ENCODE data around the gene DIRAS1. TPM values are rescaled to one million over a fixed set of nuclear protein-coding genes. Genes with fewer than 3 reads are reported as not detected.
"Not testable (repeated sequence)": the region's sequence is repeated elsewhere in the genome, so short reads cannot be mapped to it uniquely, and the experiment has no call there.

Gene DIRAS1
- total and polyA plus RNA-seq, 4 donors = 0.13 to 3.5 (median 1.7) TPM; not detected in 1

DNA sequence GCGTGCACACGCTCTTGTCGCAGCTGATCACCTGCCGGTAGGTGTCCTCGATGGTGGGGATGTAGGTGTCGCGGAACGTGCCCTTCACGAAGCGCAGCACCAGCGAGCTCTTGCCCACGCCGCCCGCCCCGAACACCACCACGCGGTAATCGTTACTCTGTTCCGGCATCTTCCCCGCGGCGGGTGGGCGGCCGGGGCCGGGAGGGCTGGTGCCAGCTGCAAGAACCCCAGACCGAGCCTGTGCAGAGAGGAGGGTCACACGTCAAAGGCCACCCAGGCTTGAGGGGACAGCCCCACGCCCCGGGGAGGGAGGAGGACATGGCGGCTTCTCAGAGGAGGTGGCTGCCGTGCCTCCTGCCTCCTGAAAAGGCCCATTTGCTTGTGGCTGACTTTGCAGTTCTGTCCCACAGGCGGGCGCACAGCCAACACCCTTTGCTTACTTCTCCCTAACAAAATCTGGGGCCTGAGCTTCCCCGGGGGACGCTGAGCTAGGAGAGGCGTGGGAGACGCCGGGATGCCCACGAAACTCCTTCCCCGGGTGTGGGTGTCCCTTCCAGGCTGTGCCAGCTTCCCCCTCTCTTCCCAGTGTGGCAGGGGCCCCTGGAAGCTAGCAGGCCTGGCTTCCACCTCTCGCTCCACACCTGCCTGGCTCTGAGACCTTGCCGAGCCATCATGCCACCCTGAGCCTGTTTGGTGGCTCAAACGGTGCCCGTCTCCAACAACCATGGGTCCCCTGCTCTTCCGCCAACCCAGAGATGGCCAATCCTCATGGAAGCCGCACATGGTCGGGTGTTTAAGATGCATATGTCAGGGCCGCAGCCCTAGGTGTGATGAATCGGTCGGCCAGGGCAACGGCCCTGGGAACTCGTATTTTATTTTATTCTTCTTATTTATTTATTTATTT, 3.3 kb downstream of the DIRAS1 start:
- 86 to 88% methylated on average over 50 to 52 of the region's 52 CpGs for WGBS, 2 donors
- H3K36me3 ChIP-seq (ENCODE audit: control insufficient read depth in 1 of 2, insufficient read depth in 2 of 2, low read length in 1 of 2) = no peaks in the 10 kb centered on the region
- H3K4me1 ChIP-seq (ENCODE audit: control insufficient read depth in 1 of 2, insufficient read depth in 2 of 2, low read length in 2 of 2) = no peaks in the 10 kb centered on the region
- H3K4me3 ChIP-seq (ENCODE audit: low read length in 2 of 2) = no peak overlapping the region
- no peak overlapping the region for H3K27ac ChIP-seq (ENCODE audit: low read depth in 1 of 2, low read length in 2 of 2)
- intact Hi-C loops (cut with DNase I) = no loop called here
- H3K9me3 ChIP-seq (ENCODE audit: control insufficient read depth, low read length) = peaks cover 5% of the 10 kb centered on the region
- peaks cover 0 to 4% of the 10 kb centered on the region in 2 donors for H3K27me3 ChIP-seq (ENCODE audit: control insufficient read depth in 1 of 2, insufficient read depth in 2 of 2, low read length in 1 of 2)
- no peak for DNase-seq
- ATAC-seq (ENCODE audit: low FRiP score) = no peak

DNA sequence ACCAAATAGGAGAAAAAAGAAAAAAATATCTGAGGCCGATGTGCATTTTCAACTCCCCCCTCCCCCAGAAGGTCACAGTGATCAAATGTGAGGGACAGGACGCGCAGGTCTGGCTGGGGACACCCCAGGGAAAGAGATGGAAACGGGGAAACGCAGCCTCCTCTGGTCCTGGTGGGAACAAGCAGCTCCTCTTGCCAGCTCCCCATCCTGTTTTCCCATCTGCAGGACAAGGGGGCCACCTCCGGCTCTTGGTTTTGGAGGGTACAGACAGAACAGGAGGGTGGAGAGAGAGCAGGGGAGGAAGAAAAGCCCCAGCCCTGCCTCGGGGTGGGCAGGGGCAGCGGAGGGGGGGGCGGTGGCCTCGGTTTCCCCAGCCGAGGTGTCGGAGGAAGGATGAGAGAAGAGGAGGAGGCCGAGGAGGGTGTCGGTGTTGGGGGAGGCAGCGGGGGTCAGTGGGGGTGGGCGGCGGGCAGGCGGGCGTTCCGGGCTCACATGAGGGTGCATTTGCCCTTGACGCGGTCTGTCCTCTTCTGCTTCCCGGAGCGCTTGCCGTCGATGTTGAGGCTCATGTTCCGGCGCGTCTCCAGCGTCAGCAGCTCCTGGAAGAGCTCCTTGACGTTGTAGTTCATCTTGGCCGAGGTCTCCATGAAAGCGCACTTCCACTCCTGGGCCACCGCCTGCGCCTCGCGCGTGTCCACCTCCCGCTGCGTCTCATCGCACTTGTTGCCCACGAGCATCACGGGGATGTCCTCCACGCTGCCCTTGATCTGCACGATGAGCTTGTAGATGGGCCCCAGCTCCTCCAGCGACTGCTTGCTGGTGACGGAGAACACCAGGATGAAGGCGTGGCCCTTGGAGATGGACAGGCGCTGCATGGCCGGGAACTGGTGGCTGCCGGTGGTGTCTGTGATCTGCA, 4.2 kb downstream of the DIRAS1 start:
- Histone ChIP-seq H3K4me3 (ENCODE audit: low read length in 2 of 2) (no peak overlapping the region), H3K27me3 (ENCODE audit: control insufficient read depth in 1 of 2, insufficient read depth in 2 of 2, low read length in 1 of 2) (peaks cover 0 to 4% of the 10 kb centered on the region in 2 donors), H3K36me3 (ENCODE audit: control insufficient read depth in 1 of 2, insufficient read depth in 2 of 2, low read length in 1 of 2) (no peaks in the 10 kb centered on the region), H3K4me1 (ENCODE audit: control insufficient read depth in 1 of 2, insufficient read depth in 2 of 2, low read length in 2 of 2) (no peaks in the 10 kb centered on the region), H3K9me3 (ENCODE audit: control insufficient read depth, low read length) (peaks cover 5% of the 10 kb centered on the region), H3K27ac (ENCODE audit: low read depth in 1 of 2, low read length in 2 of 2) (no peak overlapping the region)
- no peak for ATAC-seq (ENCODE audit: low FRiP score)
- intact Hi-C loops (cut with DNase I) = no loop called here
- no peak for DNase-seq
- WGBS, 2 donors = 85 to 92% methylated on average over 38 to 51 of the region's 51 CpGs

DNA sequence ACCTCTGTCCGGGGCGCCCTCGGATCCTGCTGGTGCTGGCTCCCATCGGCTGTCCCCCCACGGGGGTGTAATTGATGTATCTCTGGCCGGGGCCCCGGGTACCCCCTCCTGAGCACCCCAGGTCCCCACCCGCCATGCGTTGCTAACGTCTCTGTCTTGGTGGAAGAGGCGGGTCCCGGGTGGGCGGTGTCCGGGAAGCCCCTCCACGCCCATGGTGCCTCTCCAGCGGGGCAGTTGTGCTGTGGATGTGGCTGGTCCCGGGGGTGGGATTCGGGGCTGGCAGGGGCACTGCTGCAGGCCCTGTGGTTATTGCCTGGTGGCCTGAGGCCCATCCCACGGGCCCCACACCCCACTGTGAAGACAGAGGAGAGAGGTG, 4.9 kb downstream of the DIRAS1 start:
- ATAC-seq (ENCODE audit: low FRiP score) (no peak), DNase-seq (no peak)
- WGBS, 2 donors = 91 to 92% methylated on average over 14 to 19 of the region's 19 CpGs
- Histone ChIP-seq H3K27ac (ENCODE audit: low read depth in 1 of 2, low read length in 2 of 2) (no peak overlapping the region), H3K4me1 (ENCODE audit: control insufficient read depth in 1 of 2, insufficient read depth in 2 of 2, low read length in 2 of 2) (no peaks in the 10 kb centered on the region), H3K9me3 (ENCODE audit: control insufficient read depth, low read length) (peaks cover 5% of the 10 kb centered on the region), H3K36me3 (ENCODE audit: control insufficient read depth in 1 of 2, insufficient read depth in 2 of 2, low read length in 1 of 2) (no peaks in the 10 kb centered on the region), H3K4me3 (ENCODE audit: low read length in 2 of 2) (no peak overlapping the region), H3K27me3 (ENCODE audit: control insufficient read depth in 1 of 2, insufficient read depth in 2 of 2, low read length in 1 of 2) (peaks cover 0 to 4% of the 10 kb centered on the region in 2 donors)
- intact Hi-C loops (cut with DNase I) = no loop called here

DNA sequence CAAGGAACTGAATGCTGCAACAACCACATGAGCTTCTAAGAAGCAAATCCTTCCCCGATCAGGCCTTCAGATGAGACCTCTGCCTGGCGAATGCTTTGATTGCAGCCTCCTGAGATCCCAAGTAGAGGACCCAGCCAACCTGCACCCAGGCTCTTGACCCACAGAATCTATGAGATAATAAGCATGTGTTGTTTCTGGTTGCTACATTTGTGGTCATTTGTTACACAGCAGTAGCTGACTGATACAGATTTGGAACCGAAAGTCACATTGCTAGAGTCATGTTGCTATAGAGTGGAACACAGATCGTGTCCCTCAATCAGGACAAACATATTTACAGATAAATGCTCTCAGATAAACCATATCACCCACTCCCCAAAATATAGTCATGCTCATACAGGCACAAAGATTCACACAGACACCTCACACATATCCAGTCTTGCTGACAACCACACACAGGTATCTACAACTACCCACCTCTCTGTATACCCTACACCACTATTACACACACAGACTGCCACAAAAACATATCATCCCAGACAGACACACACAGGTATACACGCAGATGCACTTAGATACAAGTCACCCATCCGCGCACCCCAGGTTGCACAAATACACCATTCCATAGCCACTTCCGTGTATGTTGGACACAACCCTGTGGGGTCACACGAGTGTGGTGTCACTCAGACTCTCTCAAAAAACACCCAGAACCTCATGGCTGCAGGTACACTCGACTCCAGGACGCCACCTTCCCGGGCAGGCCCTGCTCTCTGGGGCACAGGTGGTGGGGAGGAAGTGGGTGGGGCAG, 5.5 kb downstream of the DIRAS1 start:
- ATAC-seq (ENCODE audit: low FRiP score) (no peak), DNase-seq (no peak)
- intact Hi-C loops (cut with DNase I) = no loop called here
- peaks cover 0 to 4% of the 10 kb centered on the region in 2 donors for H3K27me3 ChIP-seq (ENCODE audit: control insufficient read depth in 1 of 2, insufficient read depth in 2 of 2, low read length in 1 of 2)
- no peak overlapping the region for H3K4me3 ChIP-seq (ENCODE audit: low read length in 2 of 2)
- H3K27ac ChIP-seq (ENCODE audit: low read depth in 1 of 2, low read length in 2 of 2) = no peak overlapping the region
- H3K36me3 ChIP-seq (ENCODE audit: control insufficient read depth in 1 of 2, insufficient read depth in 2 of 2, low read length in 1 of 2) = no peaks in the 10 kb centered on the region
- WGBS, 2 donors = 93 to 94% methylated on average over 12 of the region's 12 CpGs
- H3K9me3 ChIP-seq (ENCODE audit: control insufficient read depth, low read length) = peaks cover 5% of the 10 kb centered on the region
- no peaks in the 10 kb centered on the region for H3K4me1 ChIP-seq (ENCODE audit: control insufficient read depth in 1 of 2, insufficient read depth in 2 of 2, low read length in 2 of 2)

DNA sequence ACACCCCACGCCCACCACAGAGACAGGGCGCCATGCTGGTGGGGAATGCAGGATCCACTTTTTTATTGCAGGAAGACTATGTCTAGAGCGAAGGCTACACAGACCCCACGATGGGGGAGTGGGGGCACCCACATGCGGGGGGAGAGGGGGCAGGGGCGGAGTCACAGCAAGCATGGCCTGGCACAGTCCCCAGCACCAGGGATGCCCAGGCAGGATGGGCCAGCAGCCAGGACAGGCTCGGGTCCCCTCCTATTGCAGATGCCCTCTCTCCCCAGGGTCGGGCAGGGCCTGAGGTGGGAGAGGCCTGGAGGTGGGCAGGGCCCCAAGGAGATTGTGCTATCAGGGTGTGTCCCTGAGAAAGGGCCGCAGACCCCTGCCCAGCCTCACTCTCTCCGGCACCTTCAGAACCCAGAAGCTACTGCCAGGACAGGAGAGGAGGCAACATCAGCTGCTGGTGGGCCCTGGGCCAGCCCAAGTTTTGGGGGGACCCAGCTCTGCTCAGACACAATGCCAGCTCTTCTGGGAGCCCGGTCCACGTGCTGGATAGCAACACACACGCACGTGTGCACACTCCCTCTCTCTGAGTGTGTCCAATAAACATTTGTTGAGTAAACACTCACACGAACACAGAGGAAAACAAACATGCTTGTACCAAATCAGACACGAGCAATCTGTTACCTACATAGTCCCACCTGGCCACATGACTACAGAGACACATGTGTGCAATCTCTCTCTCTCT, 6.5 kb downstream of the DIRAS1 start:
- H3K4me1 ChIP-seq (ENCODE audit: control insufficient read depth in 1 of 2, insufficient read depth in 2 of 2, low read length in 2 of 2) = no peaks in the 10 kb centered on the region
- H3K27ac ChIP-seq (ENCODE audit: low read depth in 1 of 2, low read length in 2 of 2) = no peak overlapping the region
- WGBS, 2 donors = 85 to 88% methylated on average over 15 to 16 of the region's 16 CpGs
- H3K36me3 ChIP-seq (ENCODE audit: control insufficient read depth in 1 of 2, insufficient read depth in 2 of 2, low read length in 1 of 2) = no peaks in the 10 kb centered on the region
- H3K27me3 ChIP-seq (ENCODE audit: control insufficient read depth in 1 of 2, insufficient read depth in 2 of 2, low read length in 1 of 2) = peaks cover 0 to 4% of the 10 kb centered on the region in 2 donors
- no peak for ATAC-seq (ENCODE audit: low FRiP score)
- intact Hi-C loops (cut with DNase I) = no loop called here
- no peak for DNase-seq
- H3K9me3 ChIP-seq (ENCODE audit: control insufficient read depth, low read length) = peaks cover 5% of the 10 kb centered on the region
- H3K4me3 ChIP-seq (ENCODE audit: low read length in 2 of 2) = no peak overlapping the region

DNA sequence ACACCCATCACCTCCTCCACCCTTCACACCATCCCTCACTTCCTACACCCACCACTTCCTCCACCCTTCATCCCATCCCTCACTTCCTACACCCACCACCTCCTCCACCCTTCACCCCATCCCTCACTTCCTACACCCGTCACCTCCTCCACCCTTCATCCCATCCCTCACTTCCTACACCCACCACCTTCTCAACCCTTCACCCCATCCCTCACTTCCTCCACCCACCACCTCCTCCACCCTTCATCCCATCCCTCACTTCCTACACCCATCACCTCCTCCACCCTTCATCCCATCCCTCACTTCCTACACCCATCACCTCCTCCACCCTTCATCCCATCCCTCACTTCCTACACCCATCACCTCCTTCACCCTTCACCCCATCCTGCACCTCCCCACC, 7.1 kb downstream of the DIRAS1 start:
- H3K9me3 ChIP-seq (ENCODE audit: control insufficient read depth, low read length); H3K4me3 ChIP-seq (ENCODE audit: low read length in 2 of 2); H3K36me3 ChIP-seq (ENCODE audit: control insufficient read depth in 1 of 2, insufficient read depth in 2 of 2, low read length in 1 of 2); intact Hi-C loops (cut with DNase I); H3K4me1 ChIP-seq (ENCODE audit: control insufficient read depth in 1 of 2, insufficient read depth in 2 of 2, low read length in 2 of 2); H3K27ac ChIP-seq (ENCODE audit: low read depth in 1 of 2, low read length in 2 of 2); ATAC-seq (ENCODE audit: low FRiP score); DNase-seq; H3K27me3 ChIP-seq (ENCODE audit: control insufficient read depth in 1 of 2, insufficient read depth in 2 of 2, low read length in 1 of 2): not testable (repeated sequence)
- WGBS, 2 donors = 78 to 93% methylated on average over 1 of the region's 1 CpG

DNA sequence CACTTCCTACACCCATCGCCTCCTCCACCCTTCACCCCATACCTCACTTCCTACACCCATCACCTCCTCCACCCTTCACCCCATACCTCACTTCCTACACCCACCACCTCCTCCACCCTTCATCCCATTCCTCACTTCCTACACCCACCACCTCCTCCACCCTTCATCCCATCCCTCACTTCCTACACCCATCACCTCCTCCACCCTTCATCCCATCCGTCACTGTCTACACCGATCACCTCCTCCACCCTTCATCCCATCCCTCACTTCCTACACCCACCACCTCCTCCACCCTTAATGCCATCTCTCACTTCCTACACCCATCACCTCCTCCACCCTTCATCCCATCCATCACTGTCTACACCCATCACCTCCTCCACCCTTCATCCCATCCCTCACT, 8.0 kb downstream of the DIRAS1 start:
- H3K27me3 ChIP-seq (ENCODE audit: control insufficient read depth in 1 of 2, insufficient read depth in 2 of 2, low read length in 1 of 2); H3K9me3 ChIP-seq (ENCODE audit: control insufficient read depth, low read length); H3K4me1 ChIP-seq (ENCODE audit: control insufficient read depth in 1 of 2, insufficient read depth in 2 of 2, low read length in 2 of 2); H3K4me3 ChIP-seq (ENCODE audit: low read length in 2 of 2); intact Hi-C loops (cut with DNase I); H3K36me3 ChIP-seq (ENCODE audit: control insufficient read depth in 1 of 2, insufficient read depth in 2 of 2, low read length in 1 of 2); ATAC-seq (ENCODE audit: low FRiP score); H3K27ac ChIP-seq (ENCODE audit: low read depth in 1 of 2, low read length in 2 of 2); DNase-seq: not testable (repeated sequence)
- 95 to 98% methylated on average over 3 of the region's 3 CpGs for whole genome bisulfite sequencing, 2 donors

DNA sequence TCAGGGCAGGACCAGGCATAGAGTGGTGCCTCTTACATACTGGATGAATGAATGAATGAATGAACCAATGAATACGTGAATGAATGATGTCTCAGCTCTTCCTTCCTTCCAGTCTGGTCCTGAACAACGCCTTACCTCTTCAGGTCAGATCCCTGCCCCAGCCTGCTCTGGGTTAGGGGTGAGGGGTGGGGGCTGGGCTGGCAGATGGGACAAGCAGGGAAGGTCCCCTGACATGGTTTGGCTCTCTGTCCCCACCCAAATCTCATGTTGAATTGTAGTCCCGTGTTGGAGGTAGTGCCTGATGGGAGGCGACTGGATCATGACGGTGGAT, 9.3 kb downstream of the DIRAS1 start:
- ATAC-seq (ENCODE audit: low FRiP score) (no peak), DNase-seq (no peak)
- Histone ChIP-seq H3K9me3 (ENCODE audit: control insufficient read depth, low read length) (peaks cover 5% of the 10 kb centered on the region), H3K27ac (ENCODE audit: low read depth in 1 of 2, low read length in 2 of 2) (no peak overlapping the region), H3K27me3 (ENCODE audit: control insufficient read depth in 1 of 2, insufficient read depth in 2 of 2, low read length in 1 of 2) (peaks cover 0 to 4% of the 10 kb centered on the region in 2 donors), H3K4me3 (ENCODE audit: low read length in 2 of 2) (no peak overlapping the region), H3K4me1 (ENCODE audit: control insufficient read depth in 1 of 2, insufficient read depth in 2 of 2, low read length in 2 of 2) (no peaks in the 10 kb centered on the region), H3K36me3 (ENCODE audit: control insufficient read depth in 1 of 2, insufficient read depth in 2 of 2, low read length in 1 of 2) (no peaks in the 10 kb centered on the region)
- intact Hi-C loops (cut with DNase I) = no loop called here
- 66 to 75% methylated on average over 5 of the region's 5 CpGs for WGBS, 2 donors
